AG09309 (cell line): Measurements from ENCODE around the gene RFX8.

Experiments
- DNase-seq: peaks from one replicate; pipeline ENCODE4 v3.0.0-alpha.2; 2010; ENCODE audit warnings: low read depth
- H3K4me3 ChIP-seq: 2 replicates; pipeline ENCODE4 v1.5.1; 2011; ENCODE audit warnings: mild to moderate bottlenecking, low read depth, low read length, moderate library complexity; ENCODE audit not compliant: control insufficient read depth
- TF ChIP-seq, protein P1 (sequence below): IDR thresholded peaks from 2 replicates; pipeline ENCODE4 v1.5.1; 2011; ENCODE audit warnings: mild to moderate bottlenecking, low read depth, low read length, inconsistent platforms; ENCODE audit not compliant: insufficient read depth, control insufficient read depth; ENCODE audit errors: missing control alignments

The RFX8 gene

DNA sequence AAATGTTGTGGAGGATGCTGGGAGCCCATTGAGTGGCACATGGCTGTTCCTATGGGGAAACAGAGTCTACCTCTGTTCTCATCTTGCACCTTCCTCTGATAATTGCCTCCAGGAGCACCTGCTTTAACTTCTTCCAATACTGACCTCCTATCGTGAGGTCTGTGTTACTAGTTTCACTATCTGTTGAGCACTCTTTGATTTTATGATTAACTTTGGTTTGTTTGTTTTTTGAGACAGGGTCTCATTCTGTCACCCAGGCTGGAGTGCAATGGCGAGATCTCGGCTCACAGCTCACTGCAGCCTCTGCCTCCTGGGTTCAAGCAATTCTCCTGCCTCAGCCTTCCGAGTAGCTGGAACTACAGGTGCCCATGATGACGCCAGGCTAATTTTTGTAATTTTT, 12.1 kb upstream of the RFX8 start:
- no peak overlapping the region for H3K4me3 ChIP-seq
- TF ChIP-seq, protein P1, sequence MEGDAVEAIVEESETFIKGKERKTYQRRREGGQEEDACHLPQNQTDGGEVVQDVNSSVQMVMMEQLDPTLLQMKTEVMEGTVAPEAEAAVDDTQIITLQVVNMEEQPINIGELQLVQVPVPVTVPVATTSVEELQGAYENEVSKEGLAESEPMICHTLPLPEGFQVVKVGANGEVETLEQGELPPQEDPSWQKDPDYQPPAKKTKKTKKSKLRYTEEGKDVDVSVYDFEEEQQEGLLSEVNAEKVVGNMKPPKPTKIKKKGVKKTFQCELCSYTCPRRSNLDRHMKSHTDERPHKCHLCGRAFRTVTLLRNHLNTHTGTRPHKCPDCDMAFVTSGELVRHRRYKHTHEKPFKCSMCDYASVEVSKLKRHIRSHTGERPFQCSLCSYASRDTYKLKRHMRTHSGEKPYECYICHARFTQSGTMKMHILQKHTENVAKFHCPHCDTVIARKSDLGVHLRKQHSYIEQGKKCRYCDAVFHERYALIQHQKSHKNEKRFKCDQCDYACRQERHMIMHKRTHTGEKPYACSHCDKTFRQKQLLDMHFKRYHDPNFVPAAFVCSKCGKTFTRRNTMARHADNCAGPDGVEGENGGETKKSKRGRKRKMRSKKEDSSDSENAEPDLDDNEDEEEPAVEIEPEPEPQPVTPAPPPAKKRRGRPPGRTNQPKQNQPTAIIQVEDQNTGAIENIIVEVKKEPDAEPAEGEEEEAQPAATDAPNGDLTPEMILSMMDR, result no peak

DNA sequence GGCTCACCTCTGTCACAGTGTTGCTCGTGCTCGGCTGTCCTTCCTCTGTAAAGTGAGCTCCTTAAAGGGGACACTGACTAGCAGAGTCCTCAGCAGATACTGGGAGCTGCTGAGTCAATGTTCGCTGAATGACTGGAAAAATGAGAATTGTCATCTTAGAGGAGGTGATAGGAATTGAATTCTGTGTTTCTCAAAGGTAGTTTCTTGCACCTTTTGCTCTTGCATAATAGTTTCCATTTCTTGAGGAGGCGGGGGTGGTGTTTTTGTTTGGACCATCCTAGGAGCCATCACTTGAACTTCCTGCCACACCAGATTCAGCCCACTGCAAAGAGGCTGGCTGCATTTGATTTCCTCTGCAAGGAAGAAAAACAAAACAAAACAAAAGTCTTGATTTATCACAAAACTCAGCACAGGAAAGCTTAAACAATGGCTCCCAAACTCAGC, 11.4 kb upstream of the RFX8 start:
- no peak for DNase-seq
- H3K4me3 ChIP-seq, result no peak overlapping the region
- TF ChIP-seq, protein P1, result no peak

More for the DNA sequence above, 12.1 kb upstream of the RFX8 start:
- DNase-seq, result no peak

DNA sequence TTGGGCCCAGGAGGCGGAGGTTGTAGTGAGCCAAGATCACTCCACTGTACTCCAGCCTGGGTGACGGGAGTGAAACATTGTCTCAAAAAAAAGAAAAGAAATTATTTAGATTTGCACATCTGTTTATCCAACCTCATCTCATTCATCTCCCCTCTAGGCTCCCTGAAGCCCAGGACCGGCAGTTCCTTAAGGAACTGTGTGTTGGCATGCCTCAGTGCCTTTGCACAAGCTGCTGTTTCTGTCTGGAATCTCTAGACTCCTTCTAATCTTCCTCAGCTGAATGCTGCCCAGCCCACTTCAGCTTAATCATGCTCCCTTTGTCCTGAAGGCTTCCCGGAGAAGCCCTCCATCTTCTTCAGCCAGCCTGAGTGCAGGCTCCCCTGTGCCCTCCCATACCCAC, 10.9 kb upstream of the RFX8 start:
- DNase-seq, result no peak
- TF ChIP-seq, protein P1, result no peak
- no peak overlapping the region for H3K4me3 ChIP-seq

DNA sequence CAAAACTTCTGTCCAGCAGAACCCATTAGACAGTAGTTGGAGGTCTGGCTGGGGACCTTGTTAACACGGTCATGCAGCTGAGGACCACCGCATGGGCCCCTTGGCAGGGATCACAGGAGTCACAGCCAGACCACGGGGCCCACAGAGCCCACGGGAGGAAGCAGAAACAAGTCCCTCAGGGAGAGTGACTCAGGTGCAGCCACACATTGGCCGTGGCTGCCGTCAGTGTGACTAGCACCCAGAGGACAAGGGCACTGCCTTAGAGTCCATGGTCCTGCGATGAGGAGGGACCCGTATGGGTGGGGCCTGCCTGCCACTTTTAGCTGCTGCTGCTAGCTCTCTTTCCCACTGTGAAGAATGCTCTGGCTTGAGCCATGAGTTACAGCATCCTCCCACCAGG, 5.9 kb upstream of the RFX8 start:
- H3K4me3 ChIP-seq, result no peak overlapping the region
- TF ChIP-seq, protein P1, result no peak
- no peak for DNase-seq

DNA sequence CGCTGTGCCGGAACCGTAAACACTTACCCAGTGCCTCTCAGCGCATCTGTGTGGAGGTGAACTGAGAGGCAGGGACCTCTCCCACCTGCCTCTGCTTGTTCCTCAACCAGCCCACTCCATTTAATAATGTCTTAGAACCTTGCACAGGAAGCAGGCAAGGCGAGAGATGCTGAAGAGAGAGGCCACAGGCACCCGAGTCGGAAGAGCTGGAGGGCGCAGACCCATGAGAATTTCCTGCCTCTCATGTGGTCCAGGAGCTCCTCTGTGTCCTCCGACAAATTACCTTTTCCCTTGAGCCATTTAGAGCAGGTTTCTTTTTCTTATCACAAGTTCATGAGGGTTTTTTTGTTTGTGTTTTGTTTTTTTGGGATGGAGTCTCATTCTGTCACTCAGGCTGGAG, 4.9 kb upstream of the RFX8 start:
- TF ChIP-seq, protein P1, result no peak
- no peak for DNase-seq
- no peak overlapping the region for H3K4me3 ChIP-seq

DNA sequence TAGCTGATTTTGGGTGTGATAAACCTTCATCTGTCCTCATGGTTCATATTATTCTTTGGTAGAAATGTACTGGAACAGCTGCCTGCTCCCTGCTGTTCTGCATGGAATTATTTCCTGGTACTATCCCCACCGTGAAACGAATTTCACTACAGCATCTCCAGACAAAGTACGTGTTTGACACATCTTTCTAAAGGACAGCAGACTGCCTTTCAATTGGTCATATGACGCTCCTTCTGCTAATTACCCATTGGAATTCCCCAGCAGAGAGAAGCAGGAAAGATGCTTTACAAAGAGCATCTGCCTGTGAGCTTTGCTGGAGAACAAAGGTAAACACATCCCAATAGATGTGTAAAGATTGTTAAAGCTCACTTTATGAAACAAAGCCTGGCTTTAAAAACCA, 4.4 kb upstream of the RFX8 start:
- TF ChIP-seq, protein P1, result no peak
- no peak overlapping the region for H3K4me3 ChIP-seq
- no peak for DNase-seq
